Mammary epithelial cell (primary cell): ENCODE results near the gene MS4A4E.

ENCODE experiments used
- CTCF ChIP-seq, 2 donors: IDR thresholded peaks in 1 of 2; conservative IDR thresholded peaks in 1 of 2; 2 replicates each; pipeline ENCODE4 v1.5.1; 2011 to 2012; ENCODE audit warnings: inconsistent platforms in 2 of 2, low read length in 2 of 2, mild to moderate bottlenecking in 2 of 2, control low read depth in 1 of 2, low read depth in 1 of 2; ENCODE audit not compliant: insufficient read depth in 1 of 2; ENCODE audit errors: extremely low read depth in 1 of 2
- EZH2 ChIP-seq: IDR thresholded peaks from 2 replicates; pipeline ENCODE4 v1.6.1; 2012; ENCODE audit warnings: low read length, inconsistent platforms, borderline replicate concordance

GRCh38 chr11:60242740-60243239 is at the start of gene MS4A4E:
- TF ChIP-seq CTCF (conservative IDR thresholded peaks at IDR 0.05 in 1 of 2, IDR thresholded peaks at IDR 0.05 in 1 of 2; ENCODE audit: extremely low read depth in 1 of 2, insufficient read depth in 1 of 2, low read depth in 1 of 2, low read length in 2 of 2) (no peak), EZH2 (no peak)
